HepG2 (cell line): ENCODE results near the gene IQSEC1. TPM values are rescaled to one million over a fixed set of nuclear protein-coding genes. Genes with fewer than 3 reads are reported as not detected.

Experiments
- BCL6 ChIP-seq: IDR thresholded peaks from 2 replicates; pipeline ENCODE4 v1.6.1; 2016; ENCODE audit warnings: missing genetic modification reagents, missing compliant biosample characterization
- DDIT3 ChIP-seq: sonication (generic); formaldehyde crosslinking; IDR thresholded peaks from 2 replicates; pipeline ENCODE4 v1.4.0; 2020; ENCODE audit warnings: mild to moderate bottlenecking, missing genetic modification reagents
- ELF4 ChIP-seq: sonication (generic); formaldehyde crosslinking; IDR thresholded peaks from 2 replicates; pipeline ENCODE4 v1.5.0; 2020; ENCODE audit warnings: missing genetic modification reagents, mild to moderate bottlenecking, moderate library complexity, borderline replicate concordance
- HMGXB4 ChIP-seq, 2 experiments: sonication (generic) in 1 of 2; formaldehyde crosslinking in 1 of 2; IDR thresholded peaks; 2 replicates each; pipeline versions ENCODE4 v1.4.0 to v1.6.1; 2018 to 2020; ENCODE audit warnings: missing genetic modification reagents in 2 of 2, borderline replicate concordance in 1 of 2, low read depth in 1 of 2, mild to moderate bottlenecking in 1 of 2, missing biosample characterization in 1 of 2
- HNF1B ChIP-seq: sonication (generic); formaldehyde crosslinking; IDR thresholded peaks from 2 replicates; pipeline ENCODE4 v1.5.1; 2020; ENCODE audit warnings: mild to moderate bottlenecking, moderate library complexity, missing genetic modification reagents
- KAT2B ChIP-seq: fragments of 150-350 bp; IDR thresholded peaks from 2 replicates; pipeline ENCODE4 v1.6.1; 2014; ENCODE audit warnings: low read depth, low read length, borderline replicate concordance
- KDM1A ChIP-seq: IDR thresholded peaks from 2 replicates; pipeline ENCODE4 v1.6.1; 2016; ENCODE audit warnings: missing compliant biosample characterization
- MEIS1 ChIP-seq: sonication (generic); formaldehyde crosslinking; IDR thresholded peaks from 2 replicates; pipeline ENCODE4 v1.9.0; 2021; ENCODE audit warnings: mild to moderate bottlenecking, missing genetic modification reagents, moderate library complexity, borderline replicate concordance
- NAIF1 ChIP-seq: sonication (generic); formaldehyde crosslinking; IDR thresholded peaks from 2 replicates; pipeline ENCODE4 v1.5.0; 2020; ENCODE audit warnings: mild to moderate bottlenecking, missing genetic modification reagents, borderline replicate concordance
- NFE2L1 ChIP-seq: sonication (generic); formaldehyde crosslinking; IDR thresholded peaks from 2 replicates; pipeline ENCODE4 v1.4.0; 2020; ENCODE audit warnings: missing genetic modification reagents, mild to moderate bottlenecking, borderline replicate concordance
- NRL ChIP-seq: sonication (generic); formaldehyde crosslinking; IDR thresholded peaks from 2 replicates; pipeline ENCODE4 v1.5.0; 2020; ENCODE audit warnings: missing genetic modification reagents, mild to moderate bottlenecking, moderate library complexity, borderline replicate concordance
- PCBP1 ChIP-seq: fragments of 200-400 bp; formaldehyde crosslinking; IDR thresholded peaks from 2 replicates; pipeline ENCODE4 v1.6.1; 2017; ENCODE audit warnings: mild to moderate bottlenecking, low read depth, low read length, borderline replicate concordance
- ZNF33B ChIP-seq: sonication (generic); formaldehyde crosslinking; IDR thresholded peaks from 2 replicates; pipeline ENCODE4 v1.5.1; 2020; ENCODE audit warnings: mild to moderate bottlenecking, missing genetic modification reagents
- ZNF451 ChIP-seq: sonication (generic); formaldehyde crosslinking; IDR thresholded peaks from 2 replicates; pipeline ENCODE4 v1.5.0; 2020; ENCODE audit warnings: mild to moderate bottlenecking, missing genetic modification reagents
- ZNF468 ChIP-seq: sonication (generic); formaldehyde crosslinking; IDR thresholded peaks from 2 replicates; pipeline ENCODE4 v1.8.0; 2022; ENCODE audit warnings: mild to moderate bottlenecking, moderate library complexity, missing genetic modification reagents
- ZSCAN9 ChIP-seq: IDR thresholded peaks from 2 replicates; pipeline ENCODE4 v1.6.1; 2016; ENCODE audit warnings: borderline replicate concordance
- polyA plus RNA-seq, 8 experiments: library from polyadenylated mRNA; depleted of rRNA in 3 of 8; stranded (reverse) in 7 of 8; unstranded in 1 of 8; fragments of >200 nt; fragmentation: Illumina TruSeq in 4 of 8; extraction: Trizol in 4 of 8; gene quantifications; 2 replicates each; pipeline versions ENCODE4 v1.2.1 to v1.2.3, GENCODE V29; 2011 to 2016; ENCODE audit warnings: low read depth in 4 of 8, missing spikeins in 1 of 8, mixed read lengths in 1 of 8; ENCODE audit not compliant: insufficient read depth in 1 of 8
- total RNA-seq, 5 experiments: library from RNA; depleted of rRNA; stranded (reverse); fragments of >200 nt; fragmentation: Illumina TruSeq; extraction: Trizol; gene quantifications; 2 replicates each; pipeline ENCODE4 v1.2.3, GENCODE V29; 2016; ENCODE audit warnings: low read depth in 1 of 5
- TF ChIP-seq, protein P1 (sequence below): sonication (generic); formaldehyde crosslinking; IDR thresholded peaks from 2 replicates; pipeline ENCODE4 v1.4.0; 2020; ENCODE audit warnings: mild to moderate bottlenecking, missing genetic modification reagents
- TF ChIP-seq, protein P2 (sequence below): sonication (generic); formaldehyde crosslinking; IDR thresholded peaks from 2 replicates; pipeline ENCODE4 v1.4.0; 2020; ENCODE audit warnings: missing genetic modification reagents

The IQSEC1 gene
- total and polyA plus RNA-seq, 2 of the 13 experiments (the other 11 are each of a cell fraction or from before 2014, with no cell fraction given): 17.4 to 20.2 TPM

DNA sequence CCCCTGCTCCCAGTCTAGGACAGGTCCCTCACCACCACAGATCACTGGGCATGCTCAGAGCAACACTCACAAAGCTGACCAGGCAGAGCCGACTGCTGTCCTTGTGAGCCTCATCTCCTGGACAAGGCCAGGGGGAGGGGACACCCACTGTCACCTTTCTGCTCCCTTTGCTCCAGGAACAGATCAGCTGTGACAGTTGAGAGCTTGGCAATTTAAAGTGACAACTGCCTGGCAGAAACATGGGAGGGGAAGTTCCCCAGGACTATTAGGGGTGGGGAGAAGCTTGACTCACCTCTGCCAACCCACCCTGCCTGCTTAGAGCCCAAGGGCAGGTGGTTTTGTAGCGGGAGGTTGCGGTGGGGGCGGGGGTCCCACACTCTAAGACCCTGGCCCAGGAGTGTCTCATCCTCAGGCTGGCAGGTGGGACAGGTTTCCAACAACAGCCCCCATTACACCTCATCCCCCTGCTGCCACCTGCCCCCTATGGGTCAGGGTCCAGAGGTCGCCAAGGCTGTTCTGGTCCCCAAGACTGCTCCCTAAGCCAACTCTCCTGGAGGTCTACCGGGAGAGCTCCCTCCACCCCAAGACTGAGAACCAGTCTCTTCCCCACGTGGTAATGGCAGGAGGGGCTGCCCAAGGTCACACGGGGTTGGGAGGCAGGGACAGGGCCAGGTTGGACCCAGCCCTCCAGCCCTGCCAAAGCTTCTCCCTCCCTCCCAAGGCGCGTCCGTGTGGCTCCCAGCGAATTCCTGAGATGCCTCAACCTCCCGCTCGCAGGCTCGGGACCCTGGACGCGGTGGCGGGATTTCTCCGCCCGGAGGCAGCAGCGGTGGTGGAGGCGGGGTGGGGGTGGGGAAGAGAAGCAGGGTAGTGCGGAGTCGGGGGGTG lies 80.4 kb downstream of the IQSEC1 start (continued):
- no peak for TF ChIP-seq HNF1B
- peak; percentile 77 for TF ChIP-seq BCL6 (CRISPR knock-in tag)
- no peak for TF ChIP-seq KAT2B
- no peak for TF ChIP-seq HMGXB4 (CRISPR knock-in tag; IDR thresholded peaks at IDR 0.05; ENCODE audit: borderline replicate concordance in 1 of 2, low read depth in 1 of 2)
- no peak for TF ChIP-seq ZSCAN9
- TF ChIP-seq, protein P1, sequence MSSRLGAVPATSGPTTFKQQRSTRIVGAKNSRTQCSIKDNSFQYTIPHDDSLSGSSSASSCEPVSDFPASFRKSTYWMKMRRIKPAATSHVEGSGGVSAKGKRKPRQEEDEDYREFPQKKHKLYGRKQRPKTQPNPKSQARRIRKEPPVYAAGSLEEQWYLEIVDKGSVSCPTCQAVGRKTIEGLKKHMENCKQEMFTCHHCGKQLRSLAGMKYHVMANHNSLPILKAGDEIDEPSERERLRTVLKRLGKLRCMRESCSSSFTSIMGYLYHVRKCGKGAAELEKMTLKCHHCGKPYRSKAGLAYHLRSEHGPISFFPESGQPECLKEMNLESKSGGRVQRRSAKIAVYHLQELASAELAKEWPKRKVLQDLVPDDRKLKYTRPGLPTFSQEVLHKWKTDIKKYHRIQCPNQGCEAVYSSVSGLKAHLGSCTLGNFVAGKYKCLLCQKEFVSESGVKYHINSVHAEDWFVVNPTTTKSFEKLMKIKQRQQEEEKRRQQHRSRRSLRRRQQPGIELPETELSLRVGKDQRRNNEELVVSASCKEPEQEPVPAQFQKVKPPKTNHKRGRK (CRISPR knock-in tag): no peak
- TF ChIP-seq DDIT3 (CRISPR knock-in tag): no peak
- TF ChIP-seq ZNF468 (CRISPR knock-in tag): no peak
- no peak for TF ChIP-seq ZNF451 (CRISPR knock-in tag)
- no peak; the same call in 1 of the 2 replicates for TF ChIP-seq MEIS1 (CRISPR knock-in tag)
- TF ChIP-seq, protein P2, sequence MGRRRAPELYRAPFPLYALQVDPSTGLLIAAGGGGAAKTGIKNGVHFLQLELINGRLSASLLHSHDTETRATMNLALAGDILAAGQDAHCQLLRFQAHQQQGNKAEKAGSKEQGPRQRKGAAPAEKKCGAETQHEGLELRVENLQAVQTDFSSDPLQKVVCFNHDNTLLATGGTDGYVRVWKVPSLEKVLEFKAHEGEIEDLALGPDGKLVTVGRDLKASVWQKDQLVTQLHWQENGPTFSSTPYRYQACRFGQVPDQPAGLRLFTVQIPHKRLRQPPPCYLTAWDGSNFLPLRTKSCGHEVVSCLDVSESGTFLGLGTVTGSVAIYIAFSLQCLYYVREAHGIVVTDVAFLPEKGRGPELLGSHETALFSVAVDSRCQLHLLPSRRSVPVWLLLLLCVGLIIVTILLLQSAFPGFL (CRISPR knock-in tag): no peak
- TF ChIP-seq NFE2L1 (CRISPR knock-in tag): no peak
- TF ChIP-seq PCBP1: no peak
- TF ChIP-seq KDM1A: no peak
- TF ChIP-seq NAIF1: no peak
- TF ChIP-seq ELF4 (CRISPR knock-in tag): no peak
- no peak for TF ChIP-seq ZNF33B (CRISPR knock-in tag)
- TF ChIP-seq NRL: no peak
